ENCODE data around the gene LRPPRC. TPM values are rescaled to one million over a fixed set of nuclear protein-coding genes. Genes with fewer than 3 reads are reported as not detected.

Gene LRPPRC
- total and polyA plus RNA-seq, 8 donors: 9.4 to 52.1 (median 37.3) TPM

DNA sequence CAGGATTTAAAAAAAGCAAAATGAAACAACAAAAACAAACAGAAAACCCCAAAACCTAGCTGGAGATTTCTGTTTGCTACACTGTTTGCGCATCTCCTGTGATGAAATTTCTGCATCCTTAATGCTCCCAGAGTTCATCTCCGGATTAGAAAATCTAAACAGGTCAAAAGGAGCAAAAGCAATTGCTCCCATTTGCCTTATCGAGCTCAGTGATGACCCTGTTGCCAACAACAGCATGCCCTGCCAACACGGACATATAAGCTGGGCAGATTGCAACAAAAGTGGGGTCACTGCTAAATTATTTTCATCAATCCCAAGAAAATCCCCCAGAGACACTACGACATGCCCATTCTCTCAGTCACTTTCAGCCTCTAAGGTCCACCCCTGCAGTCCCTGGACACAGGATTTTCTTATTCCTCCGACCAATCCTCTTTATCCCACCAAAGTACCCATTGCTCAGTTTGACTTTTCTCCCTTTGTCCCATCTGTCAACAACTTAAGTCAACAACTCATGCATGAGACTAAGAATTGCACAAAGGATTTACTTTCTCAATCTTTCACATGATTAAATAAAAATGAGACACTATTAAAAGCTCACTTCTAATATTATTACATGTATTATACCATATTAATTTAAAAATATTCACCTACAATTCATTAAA is 89.2 kb downstream of the LRPPRC start:
- ATAC-seq (no peak), DNase-seq (no peak), FAIRE-seq (no peak)
- Histone ChIP-seq H3K4me3 (no peak overlapping the region), H3K9me3 (no peaks in the 10 kb centered on the region), H3K27ac (no peak overlapping the region), H3K4me1 (no peaks in the 10 kb centered on the region), H3K36me3 (peaks cover 0 to 18% (median 0%) of the 10 kb centered on the region in 3 donors), H3K27me3 (no peaks in the 10 kb centered on the region)
- intact Hi-C loops (cut with DNase I): no loop called here
- 87 to 90% methylated on average over 6 of the region's 6 CpGs for WGBS, 2 donors
- TF ChIP-seq, protein P1, sequence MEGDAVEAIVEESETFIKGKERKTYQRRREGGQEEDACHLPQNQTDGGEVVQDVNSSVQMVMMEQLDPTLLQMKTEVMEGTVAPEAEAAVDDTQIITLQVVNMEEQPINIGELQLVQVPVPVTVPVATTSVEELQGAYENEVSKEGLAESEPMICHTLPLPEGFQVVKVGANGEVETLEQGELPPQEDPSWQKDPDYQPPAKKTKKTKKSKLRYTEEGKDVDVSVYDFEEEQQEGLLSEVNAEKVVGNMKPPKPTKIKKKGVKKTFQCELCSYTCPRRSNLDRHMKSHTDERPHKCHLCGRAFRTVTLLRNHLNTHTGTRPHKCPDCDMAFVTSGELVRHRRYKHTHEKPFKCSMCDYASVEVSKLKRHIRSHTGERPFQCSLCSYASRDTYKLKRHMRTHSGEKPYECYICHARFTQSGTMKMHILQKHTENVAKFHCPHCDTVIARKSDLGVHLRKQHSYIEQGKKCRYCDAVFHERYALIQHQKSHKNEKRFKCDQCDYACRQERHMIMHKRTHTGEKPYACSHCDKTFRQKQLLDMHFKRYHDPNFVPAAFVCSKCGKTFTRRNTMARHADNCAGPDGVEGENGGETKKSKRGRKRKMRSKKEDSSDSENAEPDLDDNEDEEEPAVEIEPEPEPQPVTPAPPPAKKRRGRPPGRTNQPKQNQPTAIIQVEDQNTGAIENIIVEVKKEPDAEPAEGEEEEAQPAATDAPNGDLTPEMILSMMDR (IDR thresholded peaks at IDR 0.05): no peak

DNA sequence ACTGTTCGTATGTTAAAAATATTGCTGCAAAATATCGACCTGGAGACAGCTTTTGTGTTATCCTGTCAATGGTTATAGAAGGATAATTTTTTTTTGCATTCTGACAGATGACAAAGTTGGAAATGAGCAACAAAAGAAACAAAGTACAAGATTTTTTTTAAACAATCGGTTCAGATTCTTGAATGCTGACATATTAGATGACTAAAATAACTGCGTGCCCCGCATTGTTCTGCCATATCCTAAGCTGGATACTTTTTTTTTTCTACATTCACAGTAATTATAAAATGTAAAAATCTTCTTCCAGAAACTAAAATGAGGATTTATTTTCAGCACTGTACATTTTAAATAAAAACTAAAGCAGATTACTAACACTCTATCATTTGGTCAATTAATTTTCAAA is 89.9 kb downstream of the LRPPRC start:
- intact Hi-C loops (cut with DNase I): no loop called here
- H3K4me3 ChIP-seq: no peak overlapping the region
- no peaks in the 10 kb centered on the region for H3K4me1 ChIP-seq
- WGBS, 2 donors: 88 to 93% methylated on average over 5 of the region's 5 CpGs
- peaks cover 0 to 17% (median 0%) of the 10 kb centered on the region in 3 donors for H3K36me3 ChIP-seq
- H3K9me3 ChIP-seq: no peaks in the 10 kb centered on the region
- no peak overlapping the region for H3K27ac ChIP-seq
- no peaks in the 10 kb centered on the region for H3K27me3 ChIP-seq
- FAIRE-seq: no peak
- DNase-seq: no peak
- no peak for ATAC-seq
- TF ChIP-seq, protein P1 (IDR thresholded peaks at IDR 0.05): no peak

DNA sequence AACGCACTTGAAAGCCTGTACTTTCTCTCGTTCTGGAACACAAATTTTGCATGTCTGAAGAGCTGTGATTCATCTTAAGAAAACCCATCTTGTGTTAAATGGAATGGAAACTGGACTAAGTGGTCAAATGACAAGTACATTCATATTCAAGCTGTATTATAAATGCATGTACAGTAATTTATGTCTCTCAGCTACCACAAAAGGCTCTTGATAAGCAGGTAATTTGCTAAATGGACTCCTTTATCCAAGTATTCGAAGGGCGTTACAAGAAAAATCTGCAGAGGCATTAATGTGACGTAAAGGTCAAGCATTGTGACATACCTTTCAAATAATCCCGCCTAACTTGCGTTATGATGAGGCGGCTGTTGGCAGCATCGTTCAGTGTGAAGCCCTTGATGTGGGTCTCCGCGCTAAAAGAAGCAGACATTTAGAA is 90.4 kb downstream of the LRPPRC start:
- intact Hi-C loops (cut with DNase I): no loop called here
- Histone ChIP-seq H3K4me1 (no peaks in the 10 kb centered on the region), H3K9me3 (no peaks in the 10 kb centered on the region), H3K27ac (no peak overlapping the region), H3K27me3 (no peaks in the 10 kb centered on the region), H3K36me3 (peaks cover 0 to 17% (median 0%) of the 10 kb centered on the region in 3 donors), H3K4me3 (no peak overlapping the region)
- WGBS, 2 donors: 88 to 93% methylated on average over 11 of the region's 11 CpGs
- no peak for FAIRE-seq
- ATAC-seq: no peak
- no peak for DNase-seq
- TF ChIP-seq, protein P1 (IDR thresholded peaks at IDR 0.05): no peak

DNA sequence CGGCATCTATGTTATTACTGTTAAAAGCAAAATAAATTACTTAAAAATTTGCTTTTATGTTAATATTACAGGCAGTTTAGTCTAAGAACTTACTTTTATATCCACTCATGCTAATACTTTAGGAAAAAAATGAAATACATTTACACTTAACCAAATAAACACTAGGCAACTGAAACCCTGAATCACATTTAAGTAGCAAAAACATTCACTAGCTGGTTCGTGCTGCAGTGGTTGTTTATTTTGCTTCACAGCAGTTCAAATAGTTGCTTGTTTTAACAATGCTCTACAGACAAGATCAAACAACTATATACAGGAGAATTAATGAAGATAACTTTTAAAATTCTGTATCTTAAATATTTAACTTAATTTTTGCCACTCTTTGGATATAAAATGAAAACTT is 96.2 kb downstream of the LRPPRC start:
- FAIRE-seq (no peak), DNase-seq (no peak), ATAC-seq (no peak)
- Histone ChIP-seq H3K36me3 (peaks cover 0 to 5% (median 0%) of the 10 kb centered on the region in 3 donors), H3K27me3 (no peaks in the 10 kb centered on the region), H3K4me1 (peaks cover 9 to 11% (median 9%) of the 10 kb centered on the region in 3 donors), H3K27ac (no peak overlapping the region), H3K4me3 (no peak overlapping the region), H3K9me3 (no peaks in the 10 kb centered on the region)
- 70 to 76% methylated on average over 2 of the region's 2 CpGs for WGBS, 2 donors
- intact Hi-C loops (cut with DNase I): loop anchor here in 1 of 3 donors (10.0 kb wide), 1 partner anchor 75 kb away; no protein-coding TSS in a partner anchor
- TF ChIP-seq, protein P1 (IDR thresholded peaks at IDR 0.05): no peak

DNA sequence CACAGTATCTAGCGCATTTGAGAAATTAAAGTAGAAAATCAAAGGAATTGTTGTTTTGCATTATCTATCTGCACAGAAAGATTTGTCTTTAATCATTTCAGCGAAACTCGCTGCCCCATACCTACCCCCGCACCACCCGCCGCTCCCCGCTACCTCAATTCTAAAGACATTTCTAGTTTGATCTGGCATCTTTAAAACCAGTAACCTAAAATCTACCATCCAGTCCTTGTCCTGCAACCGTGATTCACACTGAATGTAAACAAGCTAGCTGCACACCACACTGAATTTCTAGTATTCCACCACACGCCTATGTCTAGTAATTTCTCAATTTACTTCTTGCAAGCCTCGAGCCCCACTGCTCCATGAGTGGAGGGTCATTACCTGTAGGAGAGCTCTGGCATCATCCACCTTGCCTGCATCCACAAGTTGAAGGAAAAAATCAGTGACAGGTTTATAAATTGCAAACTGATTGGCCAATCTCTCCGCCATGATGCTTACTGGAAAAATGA is 96.9 kb downstream of the LRPPRC start:
- TF ChIP-seq, protein P1 (IDR thresholded peaks at IDR 0.05): no peak
- Histone ChIP-seq H3K27ac (peak overlapping the region in 2 of 4 donors; percentile 24 to 41), H3K4me3 (no peak overlapping the region), H3K9me3 (no peaks in the 10 kb centered on the region), H3K4me1 (peaks cover 9 to 11% (median 9%) of the 10 kb centered on the region in 3 donors), H3K36me3 (peaks cover 0 to 9% (median 0%) of the 10 kb centered on the region in 3 donors), H3K27me3 (no peaks in the 10 kb centered on the region)
- intact Hi-C loops (cut with DNase I): loop anchor here in 1 of 3 donors (10.0 kb wide), 1 partner anchor 74 kb away; no protein-coding TSS in a partner anchor
- 58 to 66% methylated on average over 11 of the region's 11 CpGs for WGBS, 2 donors
- FAIRE-seq: no peak
- peak; percentile 8 to 38 (median 34) for ATAC-seq
- no peak for DNase-seq

Data from pancreas (tissue), 10 donors.